NCI-H2081 (cell line): ENCODE measurements around the gene DNAJC2.

ENCODE experiments used
- DNase-seq, 2 experiments: peaks; one replicate each; lab custom pipeline; 2025; lab: John Stamatoyannopoulos, UW

DNAJC2 gene, protein sequence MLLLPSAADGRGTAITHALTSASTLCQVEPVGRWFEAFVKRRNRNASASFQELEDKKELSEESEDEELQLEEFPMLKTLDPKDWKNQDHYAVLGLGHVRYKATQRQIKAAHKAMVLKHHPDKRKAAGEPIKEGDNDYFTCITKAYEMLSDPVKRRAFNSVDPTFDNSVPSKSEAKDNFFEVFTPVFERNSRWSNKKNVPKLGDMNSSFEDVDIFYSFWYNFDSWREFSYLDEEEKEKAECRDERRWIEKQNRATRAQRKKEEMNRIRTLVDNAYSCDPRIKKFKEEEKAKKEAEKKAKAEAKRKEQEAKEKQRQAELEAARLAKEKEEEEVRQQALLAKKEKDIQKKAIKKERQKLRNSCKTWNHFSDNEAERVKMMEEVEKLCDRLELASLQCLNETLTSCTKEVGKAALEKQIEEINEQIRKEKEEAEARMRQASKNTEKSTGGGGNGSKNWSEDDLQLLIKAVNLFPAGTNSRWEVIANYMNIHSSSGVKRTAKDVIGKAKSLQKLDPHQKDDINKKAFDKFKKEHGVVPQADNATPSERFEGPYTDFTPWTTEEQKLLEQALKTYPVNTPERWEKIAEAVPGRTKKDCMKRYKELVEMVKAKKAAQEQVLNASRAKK

DNA sequence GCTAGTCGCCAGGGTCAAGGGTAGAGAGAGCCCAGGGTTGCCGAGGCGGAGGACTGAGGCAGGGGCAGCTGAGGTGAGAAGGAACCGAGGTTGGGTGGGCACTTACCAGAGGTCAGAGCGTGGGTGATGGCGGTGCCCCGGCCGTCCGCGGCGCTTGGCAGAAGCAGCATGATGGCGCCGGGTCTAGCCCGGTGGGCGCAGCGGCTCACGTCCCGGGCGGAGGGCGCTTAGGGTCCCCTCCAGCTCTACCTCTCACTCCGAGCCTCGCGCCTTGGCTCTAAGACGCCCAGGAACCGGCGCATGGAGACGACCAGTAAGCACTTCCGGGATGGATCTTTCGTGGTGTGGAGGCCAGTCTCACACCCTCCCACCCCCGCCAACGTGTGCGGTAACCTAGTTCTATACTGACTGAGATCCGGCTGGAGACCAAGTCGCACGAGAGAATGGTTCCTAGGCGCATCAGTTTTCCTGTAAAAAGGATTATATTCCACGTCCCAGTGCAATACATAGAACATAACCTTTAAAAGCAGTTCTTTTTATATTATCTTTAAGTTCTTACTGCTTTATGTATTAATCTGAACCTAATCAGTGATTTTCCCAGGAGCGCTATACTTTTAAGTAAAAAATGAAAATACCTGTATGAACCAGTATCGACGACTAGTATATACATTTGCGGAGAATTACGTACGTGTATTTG, at the start of gene DNAJC2:
Gene DNAJC2 (minus strand): TSS at position 315 of the 697 bp plus-strand sequence. CDS start 145 bp downstream, at position 170.
- DNase-seq: peak; percentile 94 to 97

DNA sequence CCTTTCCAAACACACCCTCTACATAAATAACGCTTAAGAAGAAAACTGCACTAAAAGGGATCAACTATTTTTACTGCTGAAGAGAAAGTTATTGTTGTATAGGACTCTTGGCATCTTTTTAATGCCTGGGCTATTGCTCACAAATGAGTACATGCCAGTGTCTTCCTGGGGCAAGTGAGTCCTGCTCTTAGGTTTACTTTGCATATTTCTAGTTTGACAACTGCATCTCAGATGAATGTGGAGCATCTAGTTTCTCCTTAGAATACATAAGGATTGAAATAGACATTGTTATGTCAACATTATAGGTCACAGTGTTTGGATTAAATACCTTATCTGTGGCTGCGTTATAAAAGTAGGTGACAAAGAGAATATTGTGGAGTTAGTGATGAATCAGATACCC, 47.4 kb upstream of the DNAJC2 start:
- no peak for DNase-seq

DNA sequence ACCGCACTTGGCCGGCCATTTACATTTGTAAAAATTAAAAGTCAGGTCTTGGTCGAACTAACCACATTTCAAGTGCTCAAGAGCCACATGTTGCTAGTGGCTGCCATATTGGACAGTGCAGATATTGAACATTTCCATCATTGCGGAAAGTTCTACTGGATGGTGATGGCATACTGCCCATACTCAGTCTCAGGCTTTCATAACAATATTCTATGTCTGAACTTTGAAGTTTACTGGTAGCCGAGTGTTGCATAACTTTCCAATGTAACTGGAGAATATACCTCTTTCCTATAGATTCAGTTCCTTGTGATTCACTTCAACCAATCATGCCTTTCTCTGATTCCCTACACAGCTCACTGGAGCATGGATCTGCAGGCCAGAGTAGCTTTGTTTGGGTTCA, 46.6 kb upstream of the DNAJC2 start:
- no peak for DNase-seq

DNA sequence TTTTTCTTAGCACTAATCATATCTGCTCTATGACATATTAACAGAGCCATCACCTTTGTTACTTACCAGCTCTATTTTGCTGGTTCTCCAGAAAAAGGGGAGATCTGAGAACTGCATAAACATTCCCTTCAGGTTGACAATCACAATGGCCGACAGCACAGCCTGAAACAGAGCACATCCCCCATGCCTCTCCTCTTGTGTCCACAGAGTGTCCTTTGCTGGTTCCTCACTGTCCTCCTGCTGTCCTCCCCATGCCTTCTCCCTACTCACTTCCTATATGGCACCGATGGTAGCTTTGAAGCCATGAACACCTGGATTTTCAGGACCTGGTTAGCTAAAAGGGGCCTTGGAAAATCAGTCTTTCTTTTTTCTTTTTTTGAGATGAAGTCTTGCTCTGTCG, 44.7 kb upstream of the DNAJC2 start:
- DNase-seq: no peak

DNA sequence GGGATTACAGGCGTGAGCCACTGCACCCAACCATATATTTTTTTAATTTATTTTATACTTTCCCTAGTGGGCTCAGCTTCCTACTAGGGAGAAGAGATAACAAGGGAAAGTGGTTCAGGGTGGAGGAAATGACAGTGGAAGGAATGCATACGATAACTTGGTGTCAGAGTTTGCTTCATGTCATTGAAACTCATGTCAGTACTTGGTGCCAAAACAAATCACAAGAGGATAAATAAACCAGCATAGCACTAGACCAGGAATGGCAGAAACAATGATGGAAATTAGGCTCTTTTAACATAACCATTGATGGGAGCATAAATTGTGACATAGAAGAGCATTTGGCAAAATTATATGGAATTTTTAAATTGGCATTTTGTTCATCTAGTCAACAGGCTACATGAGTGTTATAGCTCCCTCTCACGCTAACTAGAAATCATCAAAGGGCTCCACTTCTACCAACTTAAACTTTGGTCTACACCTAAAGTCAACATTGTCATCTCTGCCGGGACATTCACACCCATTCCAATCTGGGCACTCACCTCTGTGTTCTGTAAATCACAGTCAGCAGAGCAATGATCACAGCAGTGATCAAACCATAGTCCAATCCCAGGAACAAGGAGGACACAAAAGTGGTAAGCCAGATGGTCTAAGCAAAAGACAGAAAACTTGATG, 44.0 kb upstream of the DNAJC2 start:
- DNase-seq: no peak

DNA sequence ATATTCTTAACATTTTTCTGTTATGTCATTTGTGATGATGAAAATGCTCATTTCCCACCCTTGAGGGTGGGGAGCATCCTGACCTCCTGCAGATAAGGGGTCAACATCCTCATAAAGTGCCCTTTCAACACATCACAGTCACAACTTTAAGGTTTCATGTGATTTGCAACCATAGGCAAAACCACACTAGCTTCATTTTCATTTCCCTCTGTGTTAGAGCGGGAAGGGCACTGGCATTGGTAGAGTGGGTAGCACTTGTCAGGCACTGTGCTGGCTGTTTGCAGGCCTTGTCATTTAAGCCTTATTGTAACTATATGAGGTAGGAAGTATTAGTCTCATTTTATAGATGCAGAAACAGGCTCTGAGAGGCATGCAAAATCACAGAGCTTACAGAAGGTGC, 42.7 kb upstream of the DNAJC2 start:
- DNase-seq: no peak

DNA sequence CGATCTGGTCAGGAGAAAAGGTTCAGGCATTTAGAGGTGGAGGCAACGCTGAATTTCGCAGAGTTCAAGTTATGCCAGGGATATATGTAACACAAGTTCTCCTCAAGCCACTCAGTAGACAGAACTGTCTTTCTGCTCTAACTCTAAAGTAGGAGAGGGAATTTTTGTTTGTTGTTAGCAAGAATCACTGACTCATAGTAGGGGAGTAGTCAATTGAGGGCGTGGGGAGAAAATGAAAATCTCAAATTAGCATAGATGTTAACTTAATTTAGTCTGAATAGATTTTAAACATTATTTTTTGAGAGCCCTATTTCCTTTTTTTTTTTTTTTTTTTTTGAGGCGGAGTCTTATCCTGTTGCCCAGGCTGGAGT, 37.5 kb upstream of the DNAJC2 start:
- DNase-seq: no peak

DNA sequence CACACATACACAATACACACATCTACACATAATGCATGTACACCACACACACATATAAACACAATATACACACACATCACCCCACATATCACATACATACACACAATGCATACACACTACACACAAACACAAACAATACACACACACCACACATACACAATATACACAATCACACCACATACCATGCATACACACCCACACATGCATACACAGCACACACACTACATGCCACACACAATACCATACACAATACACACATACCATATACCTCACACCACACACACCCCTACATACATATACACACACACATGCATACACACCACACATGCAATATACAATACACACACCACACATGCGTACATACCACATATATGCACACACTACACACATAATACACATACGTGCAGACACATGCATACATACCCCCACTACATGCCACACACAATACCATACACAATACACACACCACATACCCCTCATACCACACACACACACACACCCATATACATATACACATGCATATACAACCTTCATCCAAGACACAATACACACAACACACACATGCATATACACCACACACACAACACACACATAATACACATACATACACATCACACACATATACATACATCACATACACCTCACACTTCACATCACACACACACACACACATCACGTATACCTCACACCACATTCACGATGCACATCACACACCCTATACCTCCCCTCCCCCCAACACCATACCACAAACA, 36.9 kb upstream of the DNAJC2 start:
- DNase-seq: no peak

DNA sequence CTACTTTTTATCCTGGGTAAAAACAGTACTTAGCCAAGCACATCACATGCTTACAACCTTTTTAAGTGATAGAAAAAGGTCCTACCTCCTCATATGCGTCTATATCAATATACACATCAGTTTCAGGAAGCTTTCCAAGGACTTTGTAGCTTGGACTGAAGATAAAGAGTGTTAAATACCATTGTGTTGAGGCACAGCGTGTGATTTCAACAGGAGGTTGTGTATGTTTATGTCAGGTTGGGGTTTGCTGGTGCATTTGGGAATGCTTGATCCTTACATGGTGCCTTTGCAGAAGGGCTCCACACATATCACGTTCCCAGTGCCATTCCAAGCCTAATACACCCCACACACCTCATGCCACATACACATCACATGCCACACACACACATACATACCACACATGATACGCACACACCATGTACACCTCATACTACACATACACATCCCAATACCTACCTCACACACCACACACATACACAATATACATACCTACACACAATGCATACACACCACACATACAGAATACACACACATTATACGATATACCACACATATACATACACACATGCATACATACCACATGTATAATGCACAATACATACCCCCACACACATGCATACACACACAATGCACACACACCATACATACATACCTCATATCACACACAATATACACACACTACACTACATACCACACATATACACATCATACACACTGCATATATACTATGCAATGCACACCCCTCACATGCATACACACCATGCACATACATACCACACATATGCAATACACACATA, 36.0 kb upstream of the DNAJC2 start:
- no peak for DNase-seq

DNA sequence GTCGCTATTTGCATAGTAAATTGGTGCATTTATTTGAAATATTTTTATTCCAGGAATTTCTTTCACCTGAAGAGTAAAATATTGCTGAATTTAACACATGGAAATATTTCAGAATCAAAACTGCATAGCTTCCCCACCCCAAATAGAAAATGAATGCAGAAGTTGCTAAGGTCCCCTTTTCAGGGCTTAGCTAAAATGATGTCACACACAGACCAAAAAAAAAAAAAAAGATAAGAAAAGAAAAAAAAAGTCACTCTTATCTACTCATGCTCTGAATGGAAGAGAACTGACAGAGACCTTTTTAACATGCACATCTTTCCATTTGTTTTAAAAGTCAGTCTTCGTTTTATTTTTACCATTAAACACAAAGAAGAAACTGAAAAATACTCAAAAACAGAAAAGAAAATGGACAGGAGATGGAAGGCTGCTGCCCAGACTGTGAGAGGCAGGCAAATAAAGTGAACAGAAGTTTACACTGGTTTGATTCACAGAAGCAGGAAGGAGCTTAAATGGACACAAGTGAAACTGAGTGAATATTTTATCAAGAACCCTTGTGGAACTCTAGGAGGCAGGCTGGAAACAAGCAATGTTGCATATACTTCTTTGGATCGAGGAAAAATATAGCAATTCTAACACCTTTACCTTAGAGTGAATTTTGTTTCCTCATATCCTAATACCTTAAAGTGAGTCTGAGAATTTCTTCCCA, 34.9 kb upstream of the DNAJC2 start:
- DNase-seq: no peak

DNA sequence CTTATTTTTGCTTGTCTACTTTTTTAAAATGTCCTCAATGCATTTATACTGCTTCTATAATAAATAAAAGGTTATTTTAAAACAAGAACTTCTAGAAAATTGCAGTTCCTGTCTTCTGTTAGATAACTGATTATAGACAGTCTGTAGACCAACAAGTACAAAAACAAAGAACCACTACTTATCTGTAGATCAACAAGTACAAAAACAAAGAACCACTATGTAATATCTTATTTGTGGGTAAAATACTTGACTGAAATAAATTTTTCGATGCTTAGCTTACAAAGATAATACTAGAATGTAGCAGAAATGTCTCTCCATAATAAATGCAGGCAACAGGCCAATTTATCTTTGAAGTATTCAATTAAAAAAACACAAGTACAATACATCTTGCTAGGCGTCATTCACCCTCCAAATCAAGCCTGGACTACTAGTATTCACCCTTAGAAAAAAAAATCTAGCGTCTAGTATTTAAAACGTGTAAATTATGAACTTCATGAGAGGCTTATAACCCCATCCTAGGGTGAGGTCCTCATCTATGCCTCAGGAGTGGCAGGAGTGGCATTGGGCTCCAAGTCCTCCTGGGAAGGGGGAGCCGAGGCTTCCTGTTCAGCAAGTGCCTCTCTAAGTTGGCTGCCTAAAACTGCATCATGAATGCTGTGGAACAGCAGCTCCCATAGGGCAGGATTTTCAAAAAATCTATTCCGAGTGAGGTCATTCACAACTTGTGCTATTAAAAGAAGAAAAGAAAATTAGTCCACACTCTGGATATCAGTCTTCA, 29.5 kb upstream of the DNAJC2 start:
- DNase-seq: no peak

DNA sequence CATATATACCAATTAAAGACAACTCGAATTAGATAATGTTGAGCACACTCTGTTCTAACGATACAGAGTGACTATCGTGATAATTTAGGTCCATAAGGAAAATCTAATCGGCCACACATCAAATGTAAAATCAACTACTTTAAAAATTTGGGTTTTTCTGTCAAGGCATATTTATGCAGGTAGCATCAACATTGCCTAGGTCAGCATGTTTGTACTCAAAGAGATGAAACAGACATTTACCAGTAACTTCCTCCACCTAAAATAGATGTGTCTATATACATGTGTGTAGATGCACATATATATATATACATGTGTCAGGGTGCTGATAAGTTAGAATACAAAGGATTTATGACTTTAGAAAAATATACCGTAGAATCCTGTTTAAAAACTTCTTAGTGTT, 24.9 kb upstream of the DNAJC2 start:
- DNase-seq: no peak

DNA sequence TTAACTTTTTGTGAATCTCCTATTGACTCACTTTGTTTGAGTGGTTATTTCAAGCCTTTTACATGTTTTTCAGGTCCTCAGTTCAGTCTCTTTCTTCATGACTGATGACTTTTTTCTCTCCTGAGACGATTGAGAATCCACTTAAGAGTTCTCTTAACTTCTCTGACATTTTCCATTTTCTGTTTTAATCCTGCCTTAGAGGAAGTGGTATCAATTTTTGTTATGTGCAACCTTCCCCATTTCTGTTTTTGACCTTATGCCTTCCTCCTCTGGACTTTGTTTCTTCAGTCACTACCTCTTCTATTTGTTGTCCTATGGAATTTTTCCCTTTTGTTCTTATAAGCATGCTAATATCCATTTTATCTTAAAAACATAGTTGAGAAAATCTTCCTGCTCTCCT, 5.2 kb upstream of the DNAJC2 start:
- no peak for DNase-seq

DNA sequence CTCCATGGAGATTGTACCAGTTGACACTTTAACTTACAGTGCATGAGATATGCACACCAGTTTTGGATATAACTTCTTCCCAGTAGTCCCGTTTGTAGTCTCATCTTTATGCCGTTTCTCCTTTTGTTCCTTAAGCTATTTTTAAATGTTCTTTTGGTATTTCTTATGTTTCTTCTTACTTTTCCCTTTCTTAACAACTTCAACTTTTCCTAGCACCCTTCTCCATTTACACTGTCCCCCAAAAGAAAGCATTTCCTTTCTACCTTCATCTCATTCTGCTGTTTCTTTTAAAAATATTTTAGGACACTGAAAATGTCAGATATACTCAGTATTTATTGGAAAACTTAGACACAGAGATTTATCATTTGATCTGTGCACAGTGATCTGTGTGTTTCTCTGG, 4.4 kb upstream of the DNAJC2 start:
- no peak for DNase-seq

DNA sequence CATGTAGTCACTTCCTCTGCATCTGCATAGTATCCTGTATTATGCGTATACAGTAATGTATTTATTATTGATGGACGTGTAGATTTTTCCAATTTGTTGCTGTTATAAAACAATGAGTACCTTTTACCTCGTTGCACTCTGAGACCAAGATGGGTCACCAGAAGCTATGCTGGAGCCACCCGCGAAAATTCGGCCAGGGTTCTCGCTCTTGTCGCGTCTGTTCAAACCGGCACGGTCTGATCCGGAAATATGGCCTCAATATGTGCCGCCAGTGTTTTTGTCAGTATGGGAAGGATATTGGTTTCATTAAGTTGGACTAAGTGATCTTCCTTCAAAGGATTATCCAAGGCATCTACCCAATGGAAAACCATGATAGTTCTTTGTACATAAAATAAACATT, 3.9 kb upstream of the DNAJC2 start:
- no peak for DNase-seq

DNA sequence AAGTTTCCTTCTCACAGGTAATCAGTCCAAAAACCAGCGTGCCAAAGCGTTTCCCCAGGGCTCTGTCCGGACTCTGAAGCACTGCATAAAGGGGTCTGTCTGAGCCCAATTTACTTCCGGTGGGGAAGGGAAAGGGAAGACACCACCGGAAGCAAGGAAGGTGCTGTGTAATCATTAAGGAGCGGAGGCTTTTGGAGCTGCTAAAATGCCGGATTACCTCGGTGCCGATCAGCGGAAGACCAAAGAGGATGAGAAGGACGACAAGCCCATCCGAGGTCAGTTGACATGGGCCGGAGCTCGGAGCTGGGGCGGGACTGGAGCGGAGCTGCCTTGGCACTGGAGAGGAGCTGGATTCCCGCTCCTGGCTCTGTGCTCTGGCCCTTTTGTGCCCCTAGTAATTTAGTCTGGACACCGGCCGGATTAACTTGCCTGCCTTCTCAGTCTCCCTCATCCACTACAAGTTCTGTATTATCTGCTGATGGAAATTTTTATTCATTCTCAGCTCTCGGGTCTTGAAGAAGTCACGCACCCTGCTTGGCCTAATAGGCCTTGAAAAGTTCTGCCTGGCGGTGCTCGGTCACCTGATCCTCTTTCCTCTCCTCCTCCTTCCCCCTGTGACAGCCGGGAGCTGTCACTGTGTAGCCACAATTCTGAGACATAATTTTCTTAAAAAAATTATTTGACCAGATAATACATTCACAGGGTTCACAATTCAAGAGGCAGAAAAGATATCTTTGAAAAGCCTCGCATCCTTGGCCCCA, 3.1 kb upstream of the DNAJC2 start, which contains the start of gene PSMC2:
Gene PSMC2 (plus strand): TSS at position 137 of the 761 bp plus-strand sequence. CDS start 69 bp downstream, at position 206.
- DNase-seq: peak; percentile 93 to 97

DNA sequence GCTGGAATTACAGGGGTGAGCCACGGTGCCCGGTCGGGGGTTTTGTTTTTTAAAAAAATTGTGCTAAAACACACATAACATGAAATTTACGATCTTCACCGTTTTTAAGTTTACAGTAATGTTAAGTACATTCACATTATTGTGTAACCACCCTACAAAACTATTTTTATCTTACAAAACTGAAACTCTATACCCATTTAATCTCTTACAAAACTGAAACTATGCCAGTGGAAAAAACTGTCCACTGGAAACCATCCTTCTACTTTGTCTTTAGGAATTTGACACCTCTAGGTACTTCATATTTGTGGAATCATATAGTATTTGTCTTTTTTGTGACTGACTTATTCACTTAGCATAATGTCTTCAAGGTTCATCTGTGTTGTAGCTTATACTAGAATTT, 1.8 kb upstream of the DNAJC2 start:
- DNase-seq: no peak

DNA sequence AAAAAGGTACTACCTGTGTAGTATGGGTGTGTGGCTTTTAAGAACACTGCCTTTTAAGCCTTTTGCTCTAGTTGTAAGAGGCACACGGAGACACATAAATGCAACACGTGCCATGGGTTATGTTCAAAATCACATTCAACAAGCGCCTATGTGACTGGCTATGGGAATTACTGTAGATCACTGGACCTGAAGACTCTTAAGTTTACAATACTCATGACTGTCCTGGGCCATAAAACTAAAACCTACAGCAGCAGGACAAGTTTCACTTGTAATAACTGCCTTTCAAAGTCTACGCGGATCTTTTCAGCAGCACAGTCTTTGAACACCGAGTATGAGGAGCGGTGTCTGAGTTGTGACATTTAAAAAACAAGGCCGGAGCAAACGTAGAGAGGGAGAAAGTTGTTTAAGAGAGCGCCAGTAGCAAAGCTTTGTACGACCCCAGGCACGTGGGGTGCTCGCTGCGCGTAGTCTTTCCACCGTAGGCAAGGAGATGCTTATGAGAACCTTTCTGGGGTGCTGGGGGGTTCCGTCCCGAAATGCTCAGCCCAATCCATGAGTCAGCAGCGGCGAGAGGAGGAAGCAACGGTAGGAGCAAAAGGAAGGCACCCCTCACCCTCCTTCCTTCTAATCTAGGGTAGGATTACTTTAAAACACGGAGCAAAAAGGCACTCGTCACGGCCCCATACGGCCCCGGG, 662 bp downstream of the DNAJC2 start:
- peak in 1 of 2 experiments; percentile 41 for DNase-seq
